ENCODE results near the gene KCNJ2.

KCNJ2 gene

DNA sequence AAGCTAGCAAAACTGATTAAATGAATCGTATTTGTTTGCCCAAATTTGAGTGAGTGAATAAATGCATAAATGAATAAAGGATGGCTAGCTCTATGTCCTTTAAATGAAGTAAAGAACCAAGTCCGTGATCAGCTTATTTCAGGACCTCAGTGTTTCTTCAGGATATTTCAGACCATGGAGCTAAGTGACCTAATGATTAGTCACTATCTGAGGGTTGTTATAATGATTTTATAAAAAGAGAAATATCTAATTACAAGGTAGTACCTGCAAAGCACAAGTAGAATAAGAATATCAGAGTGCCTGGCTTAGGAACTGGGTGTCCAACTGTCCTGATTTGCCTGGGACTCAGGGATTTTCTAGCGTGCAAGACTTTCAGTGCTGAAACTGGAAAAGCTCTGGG lies 12.5 kb downstream of the KCNJ2 start:
- Histone ChIP-seq H3K9me3 (ENCODE audit: control insufficient read depth in 1 of 2, low read length in 2 of 2) (no peaks in the 10 kb centered on the region), H3K4me3 (ENCODE audit: low read depth in 1 of 2, low read length in 2 of 2) (no peak overlapping the region), H3K36me3 (ENCODE audit: control insufficient read depth in 1 of 2, insufficient read depth in 2 of 2, low read length in 2 of 2) (no peaks in the 10 kb centered on the region), H3K4me1 (ENCODE audit: control insufficient read depth in 1 of 2, insufficient read depth in 2 of 2, low read length in 2 of 2) (no peaks in the 10 kb centered on the region), H3K27ac (ENCODE audit: low read length) (no peak overlapping the region), H3K27me3 (ENCODE audit: low read depth, low read length) (no peaks in the 10 kb centered on the region)

DNA sequence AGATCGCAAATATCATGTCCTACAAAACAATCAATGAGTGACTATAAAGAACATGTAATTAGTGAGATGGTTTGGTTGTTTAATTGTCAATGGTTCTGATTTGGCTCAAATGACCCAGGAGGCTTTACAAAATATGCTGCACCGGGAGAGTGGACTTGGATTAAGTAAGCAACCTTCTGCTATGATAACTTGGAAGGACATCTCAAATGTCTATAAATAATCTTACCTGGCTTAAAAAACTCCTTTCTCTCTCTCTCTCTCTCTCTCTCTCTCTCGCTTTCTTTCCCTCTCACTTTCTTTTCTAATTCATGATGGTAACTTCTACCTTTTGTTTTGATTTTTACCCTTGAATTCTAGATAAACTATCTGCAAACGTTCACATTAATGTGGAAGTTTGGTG lies 14.2 kb downstream of the KCNJ2 start:
- Histone ChIP-seq H3K27me3 (ENCODE audit: low read depth, low read length) (no peaks in the 10 kb centered on the region), H3K36me3 (ENCODE audit: control insufficient read depth in 1 of 2, insufficient read depth in 2 of 2, low read length in 2 of 2) (no peaks in the 10 kb centered on the region), H3K27ac (ENCODE audit: low read length) (no peak overlapping the region), H3K4me3 (ENCODE audit: low read depth in 1 of 2, low read length in 2 of 2) (no peak overlapping the region), H3K9me3 (ENCODE audit: control insufficient read depth in 1 of 2, low read length in 2 of 2) (no peaks in the 10 kb centered on the region), H3K4me1 (ENCODE audit: control insufficient read depth in 1 of 2, insufficient read depth in 2 of 2, low read length in 2 of 2) (no peaks in the 10 kb centered on the region)

DNA sequence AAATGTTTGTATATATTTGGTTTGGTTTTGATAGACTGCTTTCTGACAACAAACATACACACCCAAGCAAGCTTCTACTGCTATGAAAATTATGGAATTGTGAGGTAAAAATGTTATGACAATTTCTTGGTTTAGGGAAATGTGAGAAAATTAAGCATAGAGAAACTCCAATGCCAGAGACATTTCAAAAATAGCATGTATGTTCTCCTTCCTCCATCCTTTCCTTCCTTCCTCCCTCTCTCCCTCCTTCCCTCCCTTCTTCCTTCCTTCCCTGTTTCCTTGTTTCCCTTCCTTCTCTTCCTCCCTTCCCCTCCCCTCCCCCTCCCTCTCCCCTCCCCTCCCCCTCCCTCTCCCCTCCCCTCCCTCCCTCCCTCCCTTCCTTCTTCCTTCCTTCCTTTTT lies 14.9 kb downstream of the KCNJ2 start:
- Histone ChIP-seq H3K36me3 (ENCODE audit: control insufficient read depth in 1 of 2, insufficient read depth in 2 of 2, low read length in 2 of 2) (no peaks in the 10 kb centered on the region), H3K27me3 (ENCODE audit: low read depth, low read length) (no peaks in the 10 kb centered on the region), H3K4me1 (ENCODE audit: control insufficient read depth in 1 of 2, insufficient read depth in 2 of 2, low read length in 2 of 2) (no peaks in the 10 kb centered on the region), H3K9me3 (ENCODE audit: control insufficient read depth in 1 of 2, low read length in 2 of 2) (no peaks in the 10 kb centered on the region), H3K4me3 (ENCODE audit: low read depth in 1 of 2, low read length in 2 of 2) (no peak overlapping the region), H3K27ac (ENCODE audit: low read length) (no peak overlapping the region)

DNA sequence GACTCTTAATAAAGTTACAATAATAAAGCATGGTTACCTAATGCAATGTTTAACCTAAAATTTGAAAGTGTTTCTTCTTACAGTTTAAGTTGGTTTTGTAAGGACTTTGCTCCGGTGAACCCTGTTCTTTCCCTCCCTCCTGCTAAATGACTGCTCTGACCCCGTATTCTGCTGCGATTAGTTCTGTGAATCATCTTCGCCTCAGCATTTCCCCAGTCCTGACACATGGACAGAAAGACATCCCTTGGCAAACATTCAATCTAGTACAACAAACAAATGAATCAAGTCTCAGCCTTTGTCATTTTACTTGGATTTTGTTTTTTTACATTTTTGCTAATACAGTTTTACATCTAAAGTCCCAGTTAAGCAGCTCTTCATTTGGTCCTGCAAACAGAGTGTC lies 15.4 kb downstream of the KCNJ2 start:
- no peaks in the 10 kb centered on the region for H3K4me1 ChIP-seq (ENCODE audit: control insufficient read depth in 1 of 2, insufficient read depth in 2 of 2, low read length in 2 of 2)
- no peaks in the 10 kb centered on the region for H3K36me3 ChIP-seq (ENCODE audit: control insufficient read depth in 1 of 2, insufficient read depth in 2 of 2, low read length in 2 of 2)
- no peak overlapping the region for H3K4me3 ChIP-seq (ENCODE audit: low read depth in 1 of 2, low read length in 2 of 2)
- H3K27me3 ChIP-seq (ENCODE audit: low read depth, low read length), result no peaks in the 10 kb centered on the region
- no peaks in the 10 kb centered on the region for H3K9me3 ChIP-seq (ENCODE audit: control insufficient read depth in 1 of 2, low read length in 2 of 2)
- H3K27ac ChIP-seq (ENCODE audit: low read length), result no peak overlapping the region

DNA sequence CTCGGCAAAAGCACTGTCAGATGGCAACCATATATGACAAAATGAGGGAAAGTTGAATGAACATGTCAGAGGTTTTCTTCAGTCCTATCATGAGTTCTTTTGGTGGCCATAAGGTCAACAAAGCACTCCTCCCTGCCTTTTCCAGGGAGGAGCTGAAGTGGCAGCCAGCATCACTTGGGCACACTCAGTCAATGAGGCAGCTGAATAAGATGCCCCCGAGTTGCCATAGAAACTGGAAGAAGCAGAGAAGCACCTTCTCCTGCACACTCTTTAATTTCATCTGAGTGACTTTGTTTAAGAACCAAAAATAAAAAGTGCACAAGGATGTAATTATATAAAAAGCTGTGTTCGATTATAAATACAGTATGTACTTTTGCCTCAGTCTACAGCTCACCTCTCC lies 16.0 kb downstream of the KCNJ2 start:
- H3K4me3 ChIP-seq (ENCODE audit: low read depth in 1 of 2, low read length in 2 of 2), result no peak overlapping the region
- no peaks in the 10 kb centered on the region for H3K36me3 ChIP-seq (ENCODE audit: control insufficient read depth in 1 of 2, insufficient read depth in 2 of 2, low read length in 2 of 2)
- no peaks in the 10 kb centered on the region for H3K9me3 ChIP-seq (ENCODE audit: control insufficient read depth in 1 of 2, low read length in 2 of 2)
- H3K27ac ChIP-seq (ENCODE audit: low read length), result no peak overlapping the region
- H3K4me1 ChIP-seq (ENCODE audit: control insufficient read depth in 1 of 2, insufficient read depth in 2 of 2, low read length in 2 of 2), result no peaks in the 10 kb centered on the region
- no peaks in the 10 kb centered on the region for H3K27me3 ChIP-seq (ENCODE audit: low read depth, low read length)

DNA sequence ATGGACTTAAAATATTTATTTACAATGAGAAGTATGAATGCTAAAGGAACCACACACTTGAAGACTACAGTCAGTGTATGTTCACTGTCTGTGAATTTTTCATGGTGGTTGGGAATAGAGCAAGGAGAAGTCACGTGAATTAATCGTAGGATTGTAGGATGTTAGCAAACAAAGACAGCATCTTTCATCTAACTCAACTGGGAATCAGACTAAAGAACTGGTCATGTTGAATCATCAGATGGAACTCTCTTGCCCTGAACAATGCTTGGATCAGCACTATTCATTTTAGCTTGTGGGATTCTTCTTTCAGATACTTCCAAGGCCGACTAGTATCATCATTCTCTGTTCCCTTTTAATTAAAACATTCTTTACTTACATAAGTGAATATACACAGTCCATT lies 18.1 kb downstream of the KCNJ2 start:
- Histone ChIP-seq H3K27me3 (ENCODE audit: low read depth, low read length) (no peaks in the 10 kb centered on the region), H3K27ac (ENCODE audit: low read length) (no peak overlapping the region), H3K36me3 (ENCODE audit: control insufficient read depth in 1 of 2, insufficient read depth in 2 of 2, low read length in 2 of 2) (no peaks in the 10 kb centered on the region), H3K4me3 (ENCODE audit: low read depth in 1 of 2, low read length in 2 of 2) (no peak overlapping the region), H3K9me3 (ENCODE audit: control insufficient read depth in 1 of 2, low read length in 2 of 2) (no peaks in the 10 kb centered on the region), H3K4me1 (ENCODE audit: control insufficient read depth in 1 of 2, insufficient read depth in 2 of 2, low read length in 2 of 2) (no peaks in the 10 kb centered on the region)

DNA sequence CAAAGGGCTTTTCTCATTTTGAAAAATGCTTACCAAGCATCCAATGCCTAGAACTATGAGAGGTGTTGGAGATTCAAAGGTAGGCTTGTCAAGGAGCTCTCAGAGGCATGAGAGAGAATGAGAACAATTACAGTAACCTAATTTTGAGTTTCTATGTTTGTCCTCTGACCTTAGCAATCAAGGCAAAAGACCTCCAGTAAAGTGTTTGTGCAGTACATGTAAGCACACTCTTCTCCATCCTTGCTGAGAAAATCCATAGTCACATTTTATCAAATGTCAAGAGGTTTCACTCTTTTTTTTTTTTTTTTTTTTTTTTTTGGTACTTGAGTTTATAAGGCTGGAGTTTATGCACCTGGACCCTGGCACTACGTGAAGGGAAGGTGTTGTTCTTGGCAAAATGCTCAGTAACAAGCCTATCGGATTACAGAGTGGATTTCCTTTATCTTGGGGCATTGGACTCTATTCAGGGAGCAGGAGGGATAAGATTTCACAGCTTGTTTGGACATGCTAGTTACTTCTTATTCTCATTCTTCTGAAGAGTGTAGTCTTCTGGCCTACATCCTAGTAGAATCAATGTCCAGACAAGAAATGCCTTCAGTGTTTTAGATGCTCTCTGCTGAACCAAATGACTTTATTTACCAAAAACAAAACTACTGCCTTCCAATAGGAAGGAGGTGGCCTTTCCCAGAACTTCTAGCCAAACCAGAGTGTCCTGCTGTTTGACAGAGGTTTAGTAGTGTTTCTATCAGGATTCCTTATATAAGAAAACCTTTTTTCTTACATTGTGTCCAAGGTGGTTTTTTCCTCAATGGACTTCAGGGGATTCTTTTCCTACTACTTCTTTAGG lies 21.9 kb downstream of the KCNJ2 start:
- no peak overlapping the region for H3K27ac ChIP-seq (ENCODE audit: low read length)
- no peak overlapping the region for H3K4me3 ChIP-seq (ENCODE audit: low read depth in 1 of 2, low read length in 2 of 2)
- H3K4me1 ChIP-seq (ENCODE audit: control insufficient read depth in 1 of 2, insufficient read depth in 2 of 2, low read length in 2 of 2), result no peaks in the 10 kb centered on the region
- no peaks in the 10 kb centered on the region for H3K9me3 ChIP-seq (ENCODE audit: control insufficient read depth in 1 of 2, low read length in 2 of 2)
- no peaks in the 10 kb centered on the region for H3K36me3 ChIP-seq (ENCODE audit: control insufficient read depth in 1 of 2, insufficient read depth in 2 of 2, low read length in 2 of 2)
- no peaks in the 10 kb centered on the region for H3K27me3 ChIP-seq (ENCODE audit: low read depth, low read length)

DNA sequence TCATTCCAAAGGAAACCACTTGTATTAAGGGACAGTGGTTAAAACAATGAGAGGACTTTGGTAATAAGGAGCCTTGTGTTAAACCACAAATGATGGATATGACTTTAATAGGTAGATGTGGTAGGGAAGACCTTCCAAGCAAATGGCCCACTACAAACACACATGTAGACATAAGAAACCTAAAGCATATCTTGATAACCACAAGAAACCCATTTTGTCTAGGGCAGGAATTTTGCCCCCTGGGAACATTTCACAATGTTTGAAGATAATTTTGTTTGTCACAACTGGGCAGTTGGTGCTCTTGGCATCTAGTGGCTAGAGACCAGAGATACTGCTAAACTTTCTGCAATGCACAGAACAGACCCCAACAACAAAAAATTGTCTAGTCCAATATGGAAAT lies 25.8 kb downstream of the KCNJ2 start:
- Histone ChIP-seq H3K4me1 (ENCODE audit: control insufficient read depth in 1 of 2, insufficient read depth in 2 of 2, low read length in 2 of 2) (no peaks in the 10 kb centered on the region), H3K27me3 (ENCODE audit: low read depth, low read length) (no peaks in the 10 kb centered on the region), H3K9me3 (ENCODE audit: control insufficient read depth in 1 of 2, low read length in 2 of 2) (no peaks in the 10 kb centered on the region), H3K4me3 (ENCODE audit: low read depth in 1 of 2, low read length in 2 of 2) (no peak overlapping the region), H3K36me3 (ENCODE audit: control insufficient read depth in 1 of 2, insufficient read depth in 2 of 2, low read length in 2 of 2) (no peaks in the 10 kb centered on the region), H3K27ac (ENCODE audit: low read length) (no peak overlapping the region)

DNA sequence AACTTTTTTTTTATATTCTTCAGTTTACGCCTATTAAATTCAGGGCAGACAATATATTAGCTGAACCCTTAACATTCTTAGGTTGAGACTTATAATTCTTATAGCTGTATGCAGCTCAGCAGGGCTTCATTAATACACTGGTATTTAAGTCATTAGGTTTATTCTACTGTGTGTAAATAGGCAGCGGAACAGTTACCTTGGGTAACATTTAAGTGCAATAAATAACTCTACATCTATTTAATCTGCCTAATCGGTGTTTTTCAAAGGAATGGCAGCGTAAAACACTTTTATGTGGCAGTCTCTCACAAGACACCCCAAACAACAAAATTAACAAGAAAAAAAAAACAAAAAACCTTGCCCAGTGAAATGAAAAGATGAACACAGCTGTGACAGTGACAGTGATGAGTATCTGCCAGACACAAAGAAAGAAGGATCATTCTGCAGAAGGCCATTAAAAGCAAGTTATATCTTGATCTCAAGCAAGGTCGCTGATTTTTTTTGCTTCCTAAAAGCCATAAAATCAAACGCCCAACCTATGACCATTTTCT lies 32.6 kb downstream of the KCNJ2 start:
- no peak overlapping the region for H3K4me3 ChIP-seq (ENCODE audit: low read depth in 1 of 2, low read length in 2 of 2)
- no peaks in the 10 kb centered on the region for H3K9me3 ChIP-seq (ENCODE audit: control insufficient read depth in 1 of 2, low read length in 2 of 2)
- no peaks in the 10 kb centered on the region for H3K36me3 ChIP-seq (ENCODE audit: control insufficient read depth in 1 of 2, insufficient read depth in 2 of 2, low read length in 2 of 2)
- no peak overlapping the region for H3K27ac ChIP-seq (ENCODE audit: low read length)
- H3K27me3 ChIP-seq (ENCODE audit: low read depth, low read length), result no peaks in the 10 kb centered on the region
- no peaks in the 10 kb centered on the region for H3K4me1 ChIP-seq (ENCODE audit: control insufficient read depth in 1 of 2, insufficient read depth in 2 of 2, low read length in 2 of 2)

DNA sequence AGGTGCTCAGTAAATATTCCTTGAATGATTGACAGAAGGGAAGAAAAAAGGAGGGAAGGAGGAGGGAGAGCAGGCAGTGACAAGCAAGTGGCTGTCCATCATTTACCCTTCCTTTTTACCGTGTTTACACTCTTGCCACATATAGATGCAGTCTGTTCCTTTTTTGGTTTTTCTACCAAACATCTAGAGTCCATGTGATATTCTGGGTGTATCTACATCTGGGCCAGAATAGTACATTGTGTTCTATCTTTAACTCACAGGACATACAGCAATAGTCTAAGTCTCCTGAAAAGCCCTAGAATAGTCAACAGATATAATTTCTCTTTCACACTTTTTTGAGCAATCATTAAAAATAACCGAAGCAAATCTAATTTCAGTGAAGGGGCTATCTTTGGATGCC lies 33.5 kb downstream of the KCNJ2 start:
- Histone ChIP-seq H3K9me3 (ENCODE audit: control insufficient read depth in 1 of 2, low read length in 2 of 2) (no peaks in the 10 kb centered on the region), H3K4me1 (ENCODE audit: control insufficient read depth in 1 of 2, insufficient read depth in 2 of 2, low read length in 2 of 2) (no peaks in the 10 kb centered on the region), H3K36me3 (ENCODE audit: control insufficient read depth in 1 of 2, insufficient read depth in 2 of 2, low read length in 2 of 2) (no peaks in the 10 kb centered on the region), H3K27ac (ENCODE audit: low read length) (no peak overlapping the region), H3K4me3 (ENCODE audit: low read depth in 1 of 2, low read length in 2 of 2) (no peak overlapping the region), H3K27me3 (ENCODE audit: low read depth, low read length) (no peaks in the 10 kb centered on the region)

DNA sequence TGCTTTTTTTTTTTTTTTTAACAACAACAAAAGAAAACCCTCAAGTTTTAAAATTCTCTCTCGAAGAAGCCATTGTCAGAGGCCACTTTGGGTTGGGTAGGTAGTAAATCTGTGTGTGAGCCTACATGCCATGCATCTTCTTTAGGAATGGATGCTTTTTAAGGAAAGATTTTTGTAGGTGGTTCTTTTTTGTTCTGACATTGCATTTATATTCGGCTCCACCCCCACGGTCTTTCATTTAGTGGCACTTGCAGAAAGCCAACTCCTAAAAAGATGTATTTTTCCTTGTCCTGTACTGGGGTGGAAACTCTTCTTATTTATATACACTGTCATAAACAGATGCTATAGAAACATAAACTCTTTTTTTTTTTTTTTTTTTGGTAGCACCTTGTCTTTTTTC lies 35.1 kb downstream of the KCNJ2 start:
- Histone ChIP-seq H3K4me1 (ENCODE audit: control insufficient read depth in 1 of 2, insufficient read depth in 2 of 2, low read length in 2 of 2) (no peaks in the 10 kb centered on the region), H3K27ac (ENCODE audit: low read length) (no peak overlapping the region), H3K27me3 (ENCODE audit: low read depth, low read length) (no peaks in the 10 kb centered on the region), H3K9me3 (ENCODE audit: control insufficient read depth in 1 of 2, low read length in 2 of 2) (no peaks in the 10 kb centered on the region), H3K4me3 (ENCODE audit: low read depth in 1 of 2, low read length in 2 of 2) (no peak overlapping the region), H3K36me3 (ENCODE audit: control insufficient read depth in 1 of 2, insufficient read depth in 2 of 2, low read length in 2 of 2) (no peaks in the 10 kb centered on the region)

DNA sequence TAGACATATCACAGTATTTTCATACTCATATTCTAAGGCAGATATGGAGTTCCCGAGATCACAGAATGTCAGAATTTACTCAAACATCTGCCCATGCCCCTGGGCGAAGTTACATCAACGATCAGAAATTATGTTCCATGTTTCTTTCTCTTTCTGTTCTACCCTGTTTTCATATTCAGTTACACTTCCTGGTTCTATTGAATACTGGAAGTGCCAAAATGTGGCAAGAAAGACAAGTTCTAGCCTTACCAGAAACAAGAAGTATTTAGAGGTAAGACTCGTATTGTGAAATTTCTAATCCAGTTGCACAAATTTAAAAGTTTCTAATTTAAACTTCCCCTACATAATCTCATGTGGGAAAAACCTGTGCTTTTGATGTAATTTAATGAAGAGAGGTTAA lies 36.1 kb downstream of the KCNJ2 start:
- H3K4me1 ChIP-seq (ENCODE audit: control insufficient read depth in 1 of 2, insufficient read depth in 2 of 2, low read length in 2 of 2), result no peaks in the 10 kb centered on the region
- H3K27ac ChIP-seq (ENCODE audit: low read length), result peak overlapping the region; percentile 34
- H3K27me3 ChIP-seq (ENCODE audit: low read depth, low read length), result no peaks in the 10 kb centered on the region
- H3K4me3 ChIP-seq (ENCODE audit: low read depth in 1 of 2, low read length in 2 of 2), result no peak overlapping the region
- H3K36me3 ChIP-seq (ENCODE audit: control insufficient read depth in 1 of 2, insufficient read depth in 2 of 2, low read length in 2 of 2), result no peaks in the 10 kb centered on the region
- H3K9me3 ChIP-seq (ENCODE audit: control insufficient read depth in 1 of 2, low read length in 2 of 2), result no peaks in the 10 kb centered on the region

Measured in muscle layer of duodenum (tissue), 2 donors.